Measurements from ENCODE around the gene TRIM72. TPM values are rescaled to one million over a fixed set of nuclear protein-coding genes. Genes with fewer than 3 reads are reported as not detected.

Gene TRIM72
- total RNA-seq, 6 experiments from 2014 or later = 0.05 TPM; not detected in 5

DNA sequence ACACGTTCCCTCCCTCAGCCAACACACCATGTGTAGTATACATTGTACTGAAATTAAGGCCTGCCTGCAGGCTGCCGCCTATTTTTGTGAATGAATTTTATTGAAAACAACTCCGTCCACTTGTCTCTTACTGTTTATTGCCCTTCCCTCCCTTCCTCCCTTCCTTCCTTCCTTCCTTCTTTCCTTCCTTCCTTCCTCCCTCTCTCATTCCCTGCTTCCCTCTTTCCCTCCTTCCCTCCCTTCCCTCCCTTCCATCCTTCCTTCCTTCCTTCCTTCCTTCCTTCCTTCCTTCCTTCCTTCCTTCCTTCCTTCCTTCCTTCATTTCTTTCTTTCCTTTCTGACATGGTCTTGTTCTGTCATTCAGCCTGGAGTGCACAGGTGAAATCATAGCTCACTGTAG, 48.2 kb downstream of the TRIM72 start:
- no peak overlapping the region for H3K4me3 Mint-ChIP-seq
- no peaks in the 10 kb centered on the region for H3K4me1 Mint-ChIP-seq (ENCODE audit: low read depth)
- no peaks in the 10 kb centered on the region for H3K36me3 Mint-ChIP-seq (ENCODE audit: low read depth)
- TF ChIP-seq, protein P1, sequence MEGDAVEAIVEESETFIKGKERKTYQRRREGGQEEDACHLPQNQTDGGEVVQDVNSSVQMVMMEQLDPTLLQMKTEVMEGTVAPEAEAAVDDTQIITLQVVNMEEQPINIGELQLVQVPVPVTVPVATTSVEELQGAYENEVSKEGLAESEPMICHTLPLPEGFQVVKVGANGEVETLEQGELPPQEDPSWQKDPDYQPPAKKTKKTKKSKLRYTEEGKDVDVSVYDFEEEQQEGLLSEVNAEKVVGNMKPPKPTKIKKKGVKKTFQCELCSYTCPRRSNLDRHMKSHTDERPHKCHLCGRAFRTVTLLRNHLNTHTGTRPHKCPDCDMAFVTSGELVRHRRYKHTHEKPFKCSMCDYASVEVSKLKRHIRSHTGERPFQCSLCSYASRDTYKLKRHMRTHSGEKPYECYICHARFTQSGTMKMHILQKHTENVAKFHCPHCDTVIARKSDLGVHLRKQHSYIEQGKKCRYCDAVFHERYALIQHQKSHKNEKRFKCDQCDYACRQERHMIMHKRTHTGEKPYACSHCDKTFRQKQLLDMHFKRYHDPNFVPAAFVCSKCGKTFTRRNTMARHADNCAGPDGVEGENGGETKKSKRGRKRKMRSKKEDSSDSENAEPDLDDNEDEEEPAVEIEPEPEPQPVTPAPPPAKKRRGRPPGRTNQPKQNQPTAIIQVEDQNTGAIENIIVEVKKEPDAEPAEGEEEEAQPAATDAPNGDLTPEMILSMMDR (IDR thresholded peaks at IDR 0.05) = no peak
- H3K27ac Mint-ChIP-seq = no peak overlapping the region
- H3K9me3 Mint-ChIP-seq = no peaks in the 10 kb centered on the region
- DNase-seq = no peak
- peaks cover 29% of the 10 kb centered on the region for H3K27me3 Mint-ChIP-seq (ENCODE audit: insufficient read depth)

- H3K27me3 Mint-ChIP-seq (ENCODE audit: insufficient read depth) = peaks cover 31% of the 10 kb centered on the region
- TF ChIP-seq, protein P1 (IDR thresholded peaks at IDR 0.05) = no peak
- no peak overlapping the region for H3K27ac Mint-ChIP-seq
These were observed 51.7 kb downstream of the TRIM72 start for GRCh38 chr16:31265329-31266245.

GRCh38 chr16:31267332-31268032, 53.6 kb downstream of the TRIM72 start:
- peaks cover 30% of the 10 kb centered on the region for H3K27me3 Mint-ChIP-seq (ENCODE audit: insufficient read depth)
- no peak for DNase-seq
- H3K4me1 Mint-ChIP-seq (ENCODE audit: low read depth) = no peaks in the 10 kb centered on the region
- TF ChIP-seq, protein P1 (IDR thresholded peaks at IDR 0.05) = no peak
- H3K4me3 Mint-ChIP-seq = no peak overlapping the region
- H3K9me3 Mint-ChIP-seq = no peaks in the 10 kb centered on the region
- no peaks in the 10 kb centered on the region for H3K36me3 Mint-ChIP-seq (ENCODE audit: low read depth)
- H3K27ac Mint-ChIP-seq = no peak overlapping the region

More at GRCh38 chr16:31265329-31266245, 51.7 kb downstream of the TRIM72 start:
- no peak for DNase-seq
- Mint-ChIP-seq H3K4me3 (no peak overlapping the region), H3K9me3 (no peaks in the 10 kb centered on the region), H3K36me3 (ENCODE audit: low read depth) (no peaks in the 10 kb centered on the region), H3K4me1 (ENCODE audit: low read depth) (no peaks in the 10 kb centered on the region)

- Mint-ChIP-seq H3K27me3 (ENCODE audit: insufficient read depth) (peaks cover 28% of the 10 kb centered on the region), H3K4me3 (no peak overlapping the region), H3K36me3 (ENCODE audit: low read depth) (no peaks in the 10 kb centered on the region), H3K9me3 (no peaks in the 10 kb centered on the region), H3K4me1 (ENCODE audit: low read depth) (no peaks in the 10 kb centered on the region), H3K27ac (no peak overlapping the region)
- TF ChIP-seq, protein P1 (IDR thresholded peaks at IDR 0.05) = no peak
- DNase-seq = no peak
These were observed 54.1 kb downstream of the TRIM72 start for GRCh38 chr16:31268033-31268365.

GRCh38 chr16:31268891-31269290, 55.0 kb downstream of the TRIM72 start:
- no peak for DNase-seq
- Mint-ChIP-seq H3K36me3 (ENCODE audit: low read depth) (no peaks in the 10 kb centered on the region), H3K4me3 (no peak overlapping the region), H3K9me3 (no peaks in the 10 kb centered on the region), H3K27ac (no peak overlapping the region), H3K4me1 (ENCODE audit: low read depth) (no peaks in the 10 kb centered on the region), H3K27me3 (ENCODE audit: insufficient read depth) (peaks cover 28% of the 10 kb centered on the region)
- TF ChIP-seq, protein P1 (IDR thresholded peaks at IDR 0.05) = no peak
